BJ (cell line): Measurements from ENCODE around the gene FTHL17. TPM values are rescaled to one million over a fixed set of nuclear protein-coding genes. Genes with fewer than 3 reads are reported as not detected.

Experiments
- CTCF ChIA-PET: fragments of 350-600 bp; formaldehyde crosslinking; extraction: SDS; loops from one replicate; lab custom pipeline; 2021; ENCODE audit warnings: antibody characterized with exemption, inconsistent platforms; lab: Yijun Ruan, JAX
- POLR2A ChIA-PET: fragments of 300-600 bp; sonication (Branson Sonifier 250); formaldehyde crosslinking; extraction: SDS; loops from one replicate; lab custom pipeline; 2021; ENCODE audit warnings: antibody characterized with exemption; lab: Charles Lee
- DNase-seq: peaks from one replicate; pipeline ENCODE4 v3.0.0-alpha.2; 2011; ENCODE audit warnings: low read depth
- H3K27me3 ChIP-seq: 2 replicates; pipeline ENCODE4 v1.6.0; 2011; ENCODE audit warnings: low read length; ENCODE audit not compliant: control insufficient read depth, insufficient read depth
- H3K36me3 ChIP-seq: 2 replicates; pipeline ENCODE4 v1.5.1; 2011; ENCODE audit warnings: low read length; ENCODE audit not compliant: control insufficient read depth, insufficient read depth
- H3K4me3 ChIP-seq: 2 replicates; pipeline ENCODE4 v1.5.1; 2011; ENCODE audit warnings: low read depth, mild to moderate bottlenecking, control low read depth, low read length
- CTCF ChIP-seq: IDR thresholded peaks from 2 replicates; pipeline ENCODE4 v1.5.1; 2011; ENCODE audit warnings: low read depth, mild to moderate bottlenecking, control low read depth, inconsistent platforms, low read length, moderate library complexity; ENCODE audit not compliant: insufficient read depth
- polyA minus RNA-seq: library from RNA; depleted of rRNA, polyadenylated mRNA; stranded (reverse); fragments of >200 nt; gene quantifications from 2 replicates; pipeline ENCODE4 v1.2.3, GENCODE V29; 2011; rRNA and poly(A)+ RNA removed
- polyA plus RNA-seq: library from polyadenylated mRNA; depleted of rRNA; stranded (reverse); fragments of >200 nt; gene quantifications from 2 replicates; pipeline ENCODE4 v1.2.3, GENCODE V29; 2011; rRNA removed

Gene FTHL17
- polyA plus RNA-seq (not detected in 2 replicates), polyA minus RNA-seq (not detected in 2 replicates)

GRCh38 chrX:31071725-31072124 lies at the start of gene FTHL17:
TSS of gene FTHL17 (minus strand) at chrX:31072041. CDS start at chrX:31071953, 88 bp downstream.
- no peak for TF ChIP-seq CTCF
- ChIA-PET POLR2A (no interaction called here), CTCF (no interaction called here)
- Histone ChIP-seq H3K4me3 (no peak within 1 kb of the TSS), H3K27me3 (no peaks in the 10 kb centered on the region), H3K36me3 (no peaks in the 10 kb centered on the region)
- DNase-seq = no peak

- H3K27me3 ChIP-seq = no peaks in the 10 kb centered on the region
- no peak overlapping the region for H3K4me3 ChIP-seq
- ChIA-PET CTCF (no interaction called here), POLR2A (no interaction called here)
- H3K36me3 ChIP-seq = no peaks in the 10 kb centered on the region
- no peak for DNase-seq
- TF ChIP-seq CTCF = no peak
These were observed 45.4 kb upstream of the FTHL17 start for GRCh38 chrX:31117266-31117665.

GRCh38 chrX:31115398-31115797 lies 43.6 kb upstream of the FTHL17 start:
- Histone ChIP-seq H3K36me3 (no peaks in the 10 kb centered on the region), H3K4me3 (no peak overlapping the region), H3K27me3 (no peaks in the 10 kb centered on the region)
- no peak for TF ChIP-seq CTCF
- CTCF ChIA-PET = no interaction called here
- DNase-seq = no peak
- POLR2A ChIA-PET = no interaction called here

- Histone ChIP-seq H3K4me3 (no peak overlapping the region), H3K36me3 (no peaks in the 10 kb centered on the region), H3K27me3 (no peaks in the 10 kb centered on the region)
- CTCF ChIA-PET = no interaction called here
- DNase-seq = no peak
- POLR2A ChIA-PET = no interaction called here
- TF ChIP-seq CTCF = no peak
These were observed 43.0 kb upstream of the FTHL17 start for GRCh38 chrX:31114858-31115257.

GRCh38 chrX:31112226-31112999 lies 40.6 kb upstream of the FTHL17 start:
- ChIA-PET POLR2A (no interaction called here), CTCF (interaction anchor here (0.5 kb wide), 1 partner anchor 223 kb away, joined by 3 read pairs; no protein-coding TSS in a partner anchor)
- TF ChIP-seq CTCF = no peak
- DNase-seq = no peak
- Histone ChIP-seq H3K27me3 (no peaks in the 10 kb centered on the region), H3K36me3 (no peaks in the 10 kb centered on the region), H3K4me3 (no peak overlapping the region)
